Activated CD4-positive, alpha-beta T cell treated with anti-CD3 and anti-CD28 coated beads for 36 hours (primary cell): ENCODE data around the gene PPP1R18. TPM values are rescaled to one million over a fixed set of nuclear protein-coding genes. Genes with fewer than 3 reads are reported as not detected.
"Not testable (repeated sequence)": the region's sequence is repeated elsewhere in the genome, so short reads cannot be mapped to it uniquely, and the experiment has no call there.

Experiments
- ATAC-seq: fragments of 200-7000 bp; cut with Tn5 transposase; one replicate; pipeline ENCODE4 v1.10.0; 2021; ENCODE audit warnings: mild to moderate bottlenecking, moderate library complexity
- CTCF ChIA-PET: fragments of 350-600 bp; sonication (Branson Sonifier 250); formaldehyde crosslinking; loops from one replicate; lab custom pipeline; 2021; ENCODE audit warnings: antibody characterized with exemption; lab: Charles Lee
- POLR2A ChIA-PET: fragments of 350-600 bp; sonication (Branson Sonifier 250); formaldehyde crosslinking; loops from one replicate; lab custom pipeline; 2021; ENCODE audit warnings: antibody characterized with exemption, inconsistent platforms; lab: Charles Lee
- DNase-seq: peaks from one replicate; pipeline ENCODE4 v3.0.0-alpha.2; 2020
- H3K27ac Mint-ChIP-seq: one replicate; pipeline ENCODE4 v1.8.0; 2021; ENCODE audit warnings: mixed read lengths
- H3K27me3 Mint-ChIP-seq: one replicate; pipeline ENCODE4 v1.8.0; 2021; ENCODE audit warnings: mixed read lengths
- H3K36me3 Mint-ChIP-seq: one replicate; pipeline ENCODE4 v1.8.0; 2021; ENCODE audit warnings: low read depth, mixed read lengths
- H3K4me1 Mint-ChIP-seq: one replicate; pipeline ENCODE4 v1.8.0; 2021; ENCODE audit warnings: mixed read lengths
- H3K4me3 Mint-ChIP-seq: one replicate; pipeline ENCODE4 v1.8.0; 2021; ENCODE audit warnings: mild to moderate bottlenecking, moderate library complexity, mixed read lengths
- H3K9me3 Mint-ChIP-seq: one replicate; pipeline ENCODE4 v1.8.0; 2021; ENCODE audit warnings: low read depth, mixed read lengths
- intact Hi-C, 2 experiments: fragments of 100-400 bp; cut with DNase I in 1 of 2; cut with micrococcal nuclease in 1 of 2; formaldehyde crosslinking; loops; one replicate each; pipeline versions ENCODE4 v1.14.2 to v1.15.1; 2022 to 2024; cut with DNase I, micrococcal nuclease
- total RNA-seq, 2 experiments: library from RNA; stranded (reverse); gene quantifications; one replicate each; pipeline ENCODE4 v1.2.3, GENCODE V29; 2021

Gene PPP1R18
- total RNA-seq, 2 experiments from 2014 or later: 145 to 186 TPM

DNA sequence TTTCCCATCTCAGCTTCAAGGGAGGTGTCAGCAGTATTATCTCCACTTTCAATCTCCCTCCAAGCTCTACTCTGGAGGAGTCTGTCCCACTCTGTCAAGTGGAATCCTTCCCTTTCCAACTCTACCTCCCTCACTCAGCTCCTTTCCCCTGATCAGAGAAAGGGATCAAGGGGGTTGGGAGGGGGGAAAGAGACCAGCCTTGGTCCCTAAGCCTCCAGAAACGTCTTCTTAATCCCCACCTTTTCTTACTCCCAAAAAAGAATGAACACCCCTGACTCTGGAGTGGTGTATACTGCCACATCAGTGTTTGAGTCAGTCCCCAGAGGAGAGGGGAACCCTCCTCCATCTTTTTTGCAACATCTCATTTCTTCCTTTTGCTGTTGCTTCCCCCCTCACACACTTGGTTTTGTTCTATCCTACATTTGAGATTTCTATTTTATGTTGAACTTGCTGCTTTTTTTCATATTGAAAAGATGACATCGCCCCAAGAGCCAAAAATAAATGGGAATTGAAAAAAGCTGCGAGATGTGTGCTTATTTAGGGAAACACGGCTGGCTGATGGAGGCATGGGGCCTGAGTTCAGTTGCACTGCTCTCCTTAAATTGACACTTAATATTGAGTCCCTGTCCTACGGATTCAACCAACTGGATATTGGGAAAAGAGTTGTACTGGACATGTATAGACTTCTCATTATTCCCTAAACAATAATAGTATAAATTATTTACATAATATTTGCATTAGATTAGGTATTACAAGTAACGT lies 38.6 kb upstream of the PPP1R18 start:
- Mint-ChIP-seq H3K4me3 (peak overlapping the region; percentile 44), H3K4me1 (peaks cover 33% of the 10 kb centered on the region), H3K9me3 (no peaks in the 10 kb centered on the region), H3K27me3 (no peaks in the 10 kb centered on the region), H3K36me3 (peaks cover 71% of the 10 kb centered on the region), H3K27ac (peak overlapping the region; percentile 74)
- no peak for DNase-seq
- ChIA-PET POLR2A (interaction anchor here (1.5 to 2.3 kb wide), 3 partner anchors 8 to 46 kb away, joined by 6 to 9 read pairs (median 6); partner anchors contain the start of gene MDC1), CTCF (interaction anchor here (0.5 to 4.7 kb wide), 4 partner anchors 10 to 101 kb away, joined by 3 to 97 read pairs (median 17); no protein-coding TSS in a partner anchor)
- intact Hi-C loops: loop anchor here (5.0 kb wide), 2 partner anchors 233 to 677 kb away; partner anchors contain the start of gene MICA (in 1 of the 2)
- no peak for ATAC-seq

DNA sequence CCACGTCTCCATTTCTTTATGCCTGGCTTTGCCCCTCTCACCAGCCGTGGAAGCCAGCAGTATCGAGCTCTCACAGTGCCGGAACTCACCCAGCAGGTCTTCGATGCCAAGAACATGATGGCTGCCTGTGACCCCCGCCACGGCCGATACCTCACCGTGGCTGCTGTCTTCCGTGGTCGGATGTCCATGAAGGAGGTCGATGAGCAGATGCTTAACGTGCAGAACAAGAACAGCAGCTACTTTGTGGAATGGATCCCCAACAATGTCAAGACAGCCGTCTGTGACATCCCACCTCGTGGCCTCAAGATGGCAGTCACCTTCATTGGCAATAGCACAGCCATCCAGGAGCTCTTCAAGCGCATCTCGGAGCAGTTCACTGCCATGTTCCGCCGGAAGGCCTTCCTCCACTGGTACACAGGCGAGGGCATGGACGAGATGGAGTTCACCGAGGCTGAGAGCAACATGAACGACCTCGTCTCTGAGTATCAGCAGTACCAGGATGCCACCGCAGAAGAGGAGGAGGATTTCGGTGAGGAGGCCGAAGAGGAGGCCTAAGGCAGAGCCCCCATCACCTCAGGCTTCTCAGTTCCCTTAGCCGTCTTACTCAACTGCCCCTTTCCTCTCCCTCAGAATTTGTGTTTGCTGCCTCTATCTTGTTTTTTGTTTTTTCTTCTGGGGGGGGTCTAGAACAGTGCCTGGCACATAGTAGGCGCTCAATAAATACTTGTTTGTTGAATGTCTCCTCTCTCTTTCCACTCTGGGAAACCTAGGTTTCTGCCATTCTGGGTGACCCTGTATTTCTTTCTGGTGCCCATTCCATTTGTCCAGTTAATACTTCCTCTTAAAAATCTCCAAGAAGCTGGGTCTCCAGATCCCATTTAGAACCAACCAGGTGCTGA lies 37.6 kb upstream of the PPP1R18 start:
- peak overlapping the region; percentile 92 for H3K27ac Mint-ChIP-seq
- H3K36me3 Mint-ChIP-seq: peaks cover 65% of the 10 kb centered on the region
- ATAC-seq, H3K9me3 Mint-ChIP-seq, H3K27me3 Mint-ChIP-seq, DNase-seq: not testable (repeated sequence)
- peaks cover 35% of the 10 kb centered on the region for H3K4me1 Mint-ChIP-seq
- ChIA-PET POLR2A (interaction anchor here (0.5 to 2.7 kb wide), 6 partner anchors 11 to 327 kb away, joined by 3 to 9 read pairs (median 4); no protein-coding TSS in a partner anchor), CTCF (interaction anchor here (0.5 to 4.7 kb wide), 14 partner anchors 11 to 167 kb away, joined by 3 to 97 read pairs (median 4); partner anchors contain the start of genes ATAT1, DHX16 and PRR3)
- intact Hi-C loops: loop anchor here (2.0 to 5.0 kb wide), 3 partner anchors 232 to 678 kb away; partner anchors contain the start of gene MICA (in 1 of the 2)
- peak overlapping the region; percentile 98 for H3K4me3 Mint-ChIP-seq

DNA sequence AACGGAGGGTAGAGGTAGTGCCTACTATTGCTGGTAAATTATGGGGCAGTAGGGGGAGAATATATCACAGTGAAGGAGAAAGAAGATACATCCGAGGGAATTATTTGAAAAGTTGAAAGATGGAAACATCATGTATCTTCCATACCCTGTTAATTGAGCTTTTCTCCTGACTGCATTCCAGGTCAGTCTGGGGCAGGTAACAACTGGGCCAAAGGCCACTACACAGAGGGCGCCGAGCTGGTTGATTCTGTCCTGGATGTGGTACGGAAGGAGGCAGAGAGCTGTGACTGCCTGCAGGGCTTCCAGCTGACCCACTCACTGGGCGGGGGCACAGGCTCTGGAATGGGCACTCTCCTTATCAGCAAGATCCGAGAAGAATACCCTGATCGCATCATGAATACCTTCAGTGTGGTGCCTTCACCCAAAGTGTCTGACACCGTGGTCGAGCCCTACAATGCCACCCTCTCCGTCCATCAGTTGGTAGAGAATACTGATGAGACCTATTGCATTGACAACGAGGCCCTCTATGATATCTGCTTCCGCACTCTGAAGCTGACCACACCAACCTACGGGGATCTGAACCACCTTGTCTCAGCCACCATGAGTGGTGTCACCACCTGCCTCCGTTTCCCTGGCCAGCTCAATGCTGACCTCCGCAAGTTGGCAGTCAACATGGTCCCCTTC lies 36.9 kb upstream of the PPP1R18 start:
- POLR2A ChIA-PET: interaction anchor here (0.5 to 2.7 kb wide), 7 partner anchors 12 to 328 kb away, joined by 3 to 18 read pairs (median 4); no protein-coding TSS in a partner anchor
- peak overlapping the region; percentile 92 for H3K27ac Mint-ChIP-seq
- H3K27me3 Mint-ChIP-seq, ATAC-seq, DNase-seq, H3K9me3 Mint-ChIP-seq: not testable (repeated sequence)
- CTCF ChIA-PET: interaction anchor here (0.6 to 4.7 kb wide), 24 partner anchors 8 to 166 kb away, joined by 3 to 97 read pairs (median 4); partner anchors contain the start of genes ATAT1, DHX16 and PRR3
- H3K36me3 Mint-ChIP-seq: peaks cover 65% of the 10 kb centered on the region
- H3K4me1 Mint-ChIP-seq: peaks cover 42% of the 10 kb centered on the region
- intact Hi-C loops: loop anchor here (2.0 to 5.0 kb wide), 3 partner anchors 231 to 679 kb away; partner anchors contain the start of gene MICA (in 1 of the 2)
- H3K4me3 Mint-ChIP-seq: peak overlapping the region; percentile 98

DNA sequence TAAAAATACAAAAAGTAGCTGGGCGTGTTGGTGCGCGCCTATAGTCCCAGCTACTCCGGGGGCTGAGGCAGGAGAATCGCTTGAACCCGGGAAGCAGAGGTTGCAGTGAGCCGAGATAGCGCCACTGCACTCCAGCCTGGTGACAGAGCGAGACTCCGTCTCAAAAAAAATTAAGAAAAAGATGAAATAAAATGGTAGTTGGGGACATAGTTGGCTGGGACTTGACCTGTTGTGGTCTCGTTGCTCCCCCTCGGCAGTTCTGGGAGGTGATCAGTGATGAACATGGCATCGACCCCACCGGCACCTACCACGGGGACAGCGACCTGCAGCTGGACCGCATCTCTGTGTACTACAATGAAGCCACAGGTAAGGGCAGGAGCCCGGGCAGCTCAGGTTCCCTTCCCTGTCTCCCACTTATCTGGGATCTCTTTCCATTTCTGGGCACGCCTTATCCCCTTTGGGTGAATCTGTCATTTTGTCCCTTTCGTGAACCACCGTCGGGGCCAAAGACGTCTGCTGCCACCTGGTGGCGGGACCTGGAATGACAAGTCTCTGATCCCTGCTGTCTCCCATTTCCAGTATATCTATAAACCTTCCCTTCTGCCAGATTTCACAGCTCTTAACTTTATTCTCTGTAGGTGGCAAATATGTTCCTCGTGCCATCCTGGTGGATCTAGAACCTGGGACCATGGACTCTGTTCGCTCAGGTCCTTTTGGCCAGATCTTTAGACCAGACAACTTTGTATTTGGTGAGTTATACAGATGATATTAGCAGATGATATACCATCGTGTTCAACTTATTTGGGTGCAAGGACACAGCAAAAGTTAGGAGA lies 36.1 kb upstream of the PPP1R18 start:
- no peaks in the 10 kb centered on the region for H3K9me3 Mint-ChIP-seq
- ChIA-PET POLR2A (interaction anchor here (0.6 to 2.7 kb wide), 7 partner anchors 8 to 107 kb away, joined by 3 to 20 read pairs (median 8); no protein-coding TSS in a partner anchor), CTCF (interaction anchor here (0.6 to 4.7 kb wide), 32 partner anchors 8 to 232 kb away, joined by 3 to 97 read pairs (median 4); partner anchors contain the start of genes ATAT1, DHX16, MRPS18B and PPP1R10)
- H3K36me3 Mint-ChIP-seq: peaks cover 65% of the 10 kb centered on the region
- DNase-seq (peak; percentile 90), ATAC-seq (no peak)
- H3K4me1 Mint-ChIP-seq: peaks cover 45% of the 10 kb centered on the region
- H3K27ac Mint-ChIP-seq: peak overlapping the region; percentile 92
- intact Hi-C loops: loop anchor here (1.0 to 5.0 kb wide), 4 partner anchors 43 to 680 kb away; partner anchors contain the start of gene MICA (in 1 of the 2)
- no peaks in the 10 kb centered on the region for H3K27me3 Mint-ChIP-seq
- peak overlapping the region; percentile 98 for H3K4me3 Mint-ChIP-seq

DNA sequence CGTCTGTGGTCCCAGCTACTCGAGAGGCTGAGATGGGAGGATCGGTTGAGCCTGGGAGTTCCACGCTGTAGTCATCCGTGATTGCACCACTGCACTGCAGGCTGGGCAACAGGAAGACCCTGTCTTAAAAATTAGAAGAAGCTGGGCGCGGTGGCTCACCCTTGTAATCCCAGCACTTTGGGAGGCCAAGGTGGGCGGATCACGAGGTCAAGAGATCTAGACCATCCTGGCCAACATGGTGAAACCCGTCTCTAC lies 35.5 kb upstream of the PPP1R18 start:
- DNase-seq: peak; percentile 35
- ChIA-PET CTCF (interaction anchor here (0.7 to 4.7 kb wide), 24 partner anchors 8 to 232 kb away, joined by 3 to 97 read pairs (median 4); partner anchors contain the start of genes ATAT1, DHX16, MRPS18B and PPP1R10), POLR2A (interaction anchor here (0.6 to 2.7 kb wide), 7 partner anchors 9 to 106 kb away, joined by 3 to 20 read pairs (median 8); no protein-coding TSS in a partner anchor)
- H3K27me3 Mint-ChIP-seq, H3K9me3 Mint-ChIP-seq, ATAC-seq: not testable (repeated sequence)
- peak overlapping the region; percentile 92 for H3K27ac Mint-ChIP-seq
- H3K36me3 Mint-ChIP-seq: peaks cover 65% of the 10 kb centered on the region
- H3K4me3 Mint-ChIP-seq: peak overlapping the region; percentile 98
- peaks cover 46% of the 10 kb centered on the region for H3K4me1 Mint-ChIP-seq
- intact Hi-C loops: loop anchor here (1.0 to 5.0 kb wide), 4 partner anchors 43 to 680 kb away; partner anchors contain the start of gene MICA (in 1 of the 2)

DNA sequence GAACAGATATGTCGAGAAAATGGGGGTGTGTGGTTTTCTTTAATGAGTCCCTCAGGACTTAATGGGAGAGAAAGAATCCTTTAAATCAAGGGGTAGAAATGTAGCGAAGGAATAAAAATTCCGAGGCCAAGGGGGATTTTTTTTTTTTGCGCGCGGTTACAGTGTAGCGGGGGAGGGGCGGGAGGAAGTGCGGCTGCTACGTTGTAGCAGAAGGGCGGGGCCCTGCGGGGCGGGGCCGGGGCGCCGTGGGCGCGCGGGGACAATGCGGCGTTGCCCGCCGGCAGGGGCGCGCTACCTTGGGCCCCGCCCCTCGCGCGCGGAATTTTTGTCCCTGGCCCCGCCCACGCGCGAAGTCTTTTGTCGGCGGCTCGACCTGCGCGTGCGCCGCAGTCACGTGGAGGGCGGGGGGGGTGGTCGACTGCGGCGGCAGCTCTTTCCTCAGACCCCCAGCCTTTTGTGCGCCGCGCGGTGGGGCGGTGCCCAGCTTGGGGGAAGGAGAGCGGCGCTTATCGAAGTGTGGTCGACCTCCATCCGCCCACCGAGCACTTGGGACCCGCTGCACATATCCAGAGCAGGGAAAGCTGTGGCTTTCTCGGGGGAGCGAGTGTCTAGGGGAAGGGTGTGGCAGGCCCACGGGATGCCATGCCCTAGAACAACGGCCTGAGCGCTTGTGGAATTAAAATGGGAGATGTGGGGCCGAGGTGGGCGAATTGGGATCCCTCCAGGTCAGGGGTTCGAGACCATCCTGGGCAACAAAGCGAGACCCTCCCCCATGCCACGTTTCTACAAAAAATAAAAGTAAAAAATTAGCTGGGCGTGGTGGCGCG lies 35.0 kb upstream of the PPP1R18 start:
- DNase-seq (peak; percentile 98), ATAC-seq (peak; percentile 13)
- ChIA-PET POLR2A (interaction anchor here (0.6 to 2.7 kb wide), 7 partner anchors 9 to 106 kb away, joined by 3 to 20 read pairs (median 8); partner anchors contain the start of gene IER3), CTCF (interaction anchor here (0.6 to 4.7 kb wide), 19 partner anchors 10 to 231 kb away, joined by 3 to 97 read pairs (median 4); partner anchors contain the start of genes DHX16, MRPS18B and PPP1R10)
- Mint-ChIP-seq H3K27ac (peak overlapping the region; percentile 95), H3K4me1 (peaks cover 50% of the 10 kb centered on the region), H3K36me3 (peaks cover 67% of the 10 kb centered on the region), H3K9me3 (no peaks in the 10 kb centered on the region), H3K27me3 (no peaks in the 10 kb centered on the region), H3K4me3 (peak overlapping the region; percentile 98)
- intact Hi-C loops: loop anchor here (1.0 to 5.0 kb wide), 16 partner anchors 13 to 681 kb away; partner anchors contain the start of genes FLOT1 (in 2 of the 2), MRPS18B (in 2 of the 2), PPP1R10 (in 2 of the 2) and ABCF1 (in 1 of the 2)

DNA sequence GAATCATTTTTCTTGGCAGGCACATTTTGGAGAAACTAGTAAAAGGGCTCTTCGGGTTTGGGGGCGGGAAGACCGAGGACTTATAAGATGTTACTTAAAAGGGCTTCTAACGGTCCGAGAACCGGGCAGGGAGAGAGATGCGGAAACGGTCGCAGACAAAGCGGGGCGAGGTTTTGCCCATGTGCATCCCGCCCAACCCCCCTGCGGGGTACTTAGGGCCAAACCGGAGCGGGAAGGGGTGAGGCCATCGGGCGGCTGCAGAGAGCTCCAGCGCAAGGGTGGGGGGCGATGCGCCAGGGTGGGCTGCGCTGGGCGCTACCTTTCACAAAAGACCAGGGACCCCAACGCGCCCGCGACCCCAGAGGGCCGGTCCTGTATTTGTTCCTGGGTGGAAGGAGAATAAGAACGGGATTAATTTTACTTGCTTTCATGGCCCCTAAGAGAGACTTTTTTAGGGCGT lies 34.3 kb upstream of the PPP1R18 start:
- ChIA-PET CTCF (interaction anchor here (0.6 to 4.7 kb wide), 9 partner anchors 10 to 108 kb away, joined by 3 to 97 read pairs (median 8); partner anchors contain the start of gene DHX16), POLR2A (interaction anchor here (0.6 to 2.7 kb wide), 6 partner anchors 10 to 42 kb away, joined by 3 to 20 read pairs (median 10); partner anchors contain the start of gene IER3)
- DNase-seq: peak; percentile 82
- peak overlapping the region; percentile 98 for H3K4me3 Mint-ChIP-seq
- peak overlapping the region; percentile 95 for H3K27ac Mint-ChIP-seq
- H3K4me1 Mint-ChIP-seq: peaks cover 55% of the 10 kb centered on the region
- intact Hi-C loops: loop anchor here (1.0 to 5.0 kb wide), 14 partner anchors 14 to 682 kb away; partner anchors contain the start of genes FLOT1 (in 2 of the 2), MRPS18B (in 2 of the 2), PPP1R10 (in 2 of the 2) and ABCF1 (in 1 of the 2)
- ATAC-seq: no peak
- peaks cover 68% of the 10 kb centered on the region for H3K36me3 Mint-ChIP-seq
- H3K27me3 Mint-ChIP-seq: no peaks in the 10 kb centered on the region
- H3K9me3 Mint-ChIP-seq: no peaks in the 10 kb centered on the region
